Measurements from ENCODE around the gene CREB3L2. TPM values are rescaled to one million over a fixed set of nuclear protein-coding genes. Genes with fewer than 3 reads are reported as not detected.
A peak's percentile ranks its signal among the peaks of the same experiment; 100 is the strongest.

CREB3L2 gene
- total and polyA plus RNA-seq, 4 experiments from 2014 or later, result 6.8 to 41.3 (median 28.3) TPM

- H3K36me3 ChIP-seq (ENCODE audit: insufficient read depth, low read length), result no peaks in the 10 kb centered on the region
- no peak overlapping the region for H3K4me3 ChIP-seq (ENCODE audit: low read length in 2 of 2)
- no peaks in the 10 kb centered on the region for H3K9me3 ChIP-seq (ENCODE audit: control insufficient read depth in 1 of 2, low read length in 2 of 2)
- CTCF ChIA-PET (ENCODE audit: partially characterized antibody), result interaction anchor here (1.7 kb wide), 1 partner anchor 22 kb away, joined by 3 read pairs; no protein-coding TSS in a partner anchor
- no peak overlapping the region for H3K27ac ChIP-seq (ENCODE audit: low read depth, low read length)
- no peaks in the 10 kb centered on the region for H3K27me3 ChIP-seq (ENCODE audit: insufficient read depth, low read length)
- H3K9me3 Mint-ChIP-seq, result peaks cover 0 to 2% (median 0%) of the 10 kb centered on the region in 8 donors
- H3K27ac Mint-ChIP-seq, result peak overlapping the region in 6 of 7 donors; percentile 12 to 79 (median 68)
- peak overlapping the region in 7 of 8 donors; percentile 3 to 70 (median 48) for H3K4me3 Mint-ChIP-seq
- intact Hi-C loops (cut with micrococcal nuclease), result no loop called here
- H3K4me1 ChIP-seq (ENCODE audit: insufficient read depth, low read length), result peaks cover 60% of the 10 kb centered on the region
- H3K4me1 Mint-ChIP-seq, result peaks cover 45 to 85% (median 63%) of the 10 kb centered on the region in 4 donors
- POLR2A ChIA-PET (ENCODE audit: partially characterized antibody), result no interaction called here
- H3K36me3 Mint-ChIP-seq, result peaks cover 7 to 26% of the 10 kb centered on the region in 2 donors
- H3K27me3 Mint-ChIP-seq, result no peaks in the 10 kb centered on the region
- DNase-seq, result peak in 1 of 5 donors; percentile 38
Measured at GRCh38 chr7:137996386-137996851, 5.5 kb downstream of the CREB3L2 start.

GRCh38 chr7:137994216-137994615 lies 7.7 kb downstream of the CREB3L2 start:
- Histone ChIP-seq H3K36me3 (ENCODE audit: insufficient read depth, low read length) (no peaks in the 10 kb centered on the region), H3K4me1 (ENCODE audit: insufficient read depth, low read length) (peaks cover 41% of the 10 kb centered on the region), H3K27me3 (ENCODE audit: insufficient read depth, low read length) (no peaks in the 10 kb centered on the region), H3K27ac (ENCODE audit: low read depth, low read length) (no peak overlapping the region), H3K9me3 (ENCODE audit: control insufficient read depth in 1 of 2, low read length in 2 of 2) (no peaks in the 10 kb centered on the region), H3K4me3 (ENCODE audit: low read length in 2 of 2) (no peak overlapping the region)
- intact Hi-C loops (cut with micrococcal nuclease), result no loop called here
- Mint-ChIP-seq H3K27ac (peak overlapping the region in 1 of 7 donors; percentile 25), H3K27me3 (no peaks in the 10 kb centered on the region), H3K36me3 (peaks cover 3 to 25% of the 10 kb centered on the region in 2 donors), H3K4me1 (peaks cover 27 to 63% (median 42%) of the 10 kb centered on the region in 4 donors), H3K9me3 (peaks cover 0 to 2% (median 0%) of the 10 kb centered on the region in 8 donors), H3K4me3 (no peak overlapping the region)
- no peak for DNase-seq
- CTCF ChIA-PET (ENCODE audit: partially characterized antibody), result interaction anchor here (0.9 to 2.9 kb wide), 7 partner anchors 8 to 90 kb away, joined by 3 to 9 read pairs (median 7); partner anchors contain the start of gene CREB3L2
- POLR2A ChIA-PET (ENCODE audit: partially characterized antibody), result no interaction called here

- Histone ChIP-seq H3K27me3 (ENCODE audit: insufficient read depth, low read length) (no peaks in the 10 kb centered on the region), H3K4me1 (ENCODE audit: insufficient read depth, low read length) (peaks cover 34% of the 10 kb centered on the region), H3K27ac (ENCODE audit: low read depth, low read length) (no peak overlapping the region), H3K4me3 (ENCODE audit: low read length in 2 of 2) (no peak overlapping the region), H3K9me3 (ENCODE audit: control insufficient read depth in 1 of 2, low read length in 2 of 2) (no peaks in the 10 kb centered on the region), H3K36me3 (ENCODE audit: insufficient read depth, low read length) (no peaks in the 10 kb centered on the region)
- Mint-ChIP-seq H3K4me3 (peak overlapping the region in 3 of 8 donors; percentile 13 to 57 (median 35)), H3K36me3 (peaks cover 3 to 18% of the 10 kb centered on the region in 2 donors), H3K27ac (peak overlapping the region in 1 of 7 donors; percentile 21), H3K4me1 (peaks cover 21 to 54% (median 36%) of the 10 kb centered on the region in 4 donors), H3K9me3 (peaks cover 0 to 2% (median 0%) of the 10 kb centered on the region in 8 donors), H3K27me3 (no peaks in the 10 kb centered on the region)
- no peak for DNase-seq
- ChIA-PET CTCF (ENCODE audit: partially characterized antibody) (interaction anchor here (0.9 to 3.2 kb wide), 4 partner anchors 11 to 59 kb away, joined by 3 to 11 read pairs (median 9); no protein-coding TSS in a partner anchor), POLR2A (ENCODE audit: partially characterized antibody) (interaction anchor here (1.6 kb wide), 1 partner anchor 8 kb away, joined by 6 read pairs; the partner anchor contains the start of gene CREB3L2)
- intact Hi-C loops (cut with micrococcal nuclease), result no loop called here
Measured at GRCh38 chr7:137993395-137993743, 8.5 kb downstream of the CREB3L2 start.

GRCh38 chr7:137992550-137993394 lies 9.1 kb downstream of the CREB3L2 start:
- Mint-ChIP-seq H3K4me1 (peaks cover 24 to 48% (median 36%) of the 10 kb centered on the region in 4 donors), H3K27me3 (no peaks in the 10 kb centered on the region), H3K27ac (peak overlapping the region in 5 of 7 donors; percentile 5 to 54 (median 31)), H3K9me3 (peaks cover 0 to 2% (median 0%) of the 10 kb centered on the region in 8 donors), H3K36me3 (peaks cover 4 to 18% of the 10 kb centered on the region in 2 donors), H3K4me3 (peak overlapping the region in 6 of 8 donors; percentile 13 to 77 (median 46))
- Histone ChIP-seq H3K4me1 (ENCODE audit: insufficient read depth, low read length) (peaks cover 28% of the 10 kb centered on the region), H3K27ac (ENCODE audit: low read depth, low read length) (no peak overlapping the region), H3K9me3 (ENCODE audit: control insufficient read depth in 1 of 2, low read length in 2 of 2) (no peaks in the 10 kb centered on the region), H3K27me3 (ENCODE audit: insufficient read depth, low read length) (no peaks in the 10 kb centered on the region), H3K36me3 (ENCODE audit: insufficient read depth, low read length) (no peaks in the 10 kb centered on the region), H3K4me3 (ENCODE audit: low read length in 2 of 2) (no peak overlapping the region)
- POLR2A ChIA-PET (ENCODE audit: partially characterized antibody), result interaction anchor here (1.6 kb wide), 1 partner anchor 9 kb away, joined by 6 read pairs; the partner anchor contains the start of gene CREB3L2
- DNase-seq, result no peak
- CTCF ChIA-PET (ENCODE audit: partially characterized antibody), result interaction anchor here (0.8 to 3.2 kb wide), 6 partner anchors 9 to 93 kb away, joined by 3 to 11 read pairs (median 7); partner anchors contain the start of gene CREB3L2
- intact Hi-C loops (cut with micrococcal nuclease), result no loop called here

- H3K27ac ChIP-seq (ENCODE audit: low read depth, low read length), result no peak overlapping the region
- peaks cover 4 to 18% of the 10 kb centered on the region in 2 donors for H3K36me3 Mint-ChIP-seq
- H3K4me3 Mint-ChIP-seq, result peak overlapping the region in 3 of 8 donors; percentile 5 to 51 (median 33)
- no peak overlapping the region for H3K27ac Mint-ChIP-seq
- CTCF ChIA-PET (ENCODE audit: partially characterized antibody), result interaction anchor here (0.8 to 3.2 kb wide), 7 partner anchors 10 to 93 kb away, joined by 3 to 11 read pairs (median 4); partner anchors contain the start of gene CREB3L2
- no peak overlapping the region for H3K4me3 ChIP-seq (ENCODE audit: low read length in 2 of 2)
- peaks cover 32% of the 10 kb centered on the region for H3K4me1 ChIP-seq (ENCODE audit: insufficient read depth, low read length)
- H3K9me3 Mint-ChIP-seq, result peaks cover 0 to 2% (median 0%) of the 10 kb centered on the region in 8 donors
- H3K27me3 ChIP-seq (ENCODE audit: insufficient read depth, low read length), result no peaks in the 10 kb centered on the region
- intact Hi-C loops (cut with micrococcal nuclease), result no loop called here
- no peaks in the 10 kb centered on the region for H3K36me3 ChIP-seq (ENCODE audit: insufficient read depth, low read length)
- no peak for DNase-seq
- H3K4me1 Mint-ChIP-seq, result peaks cover 28 to 47% (median 36%) of the 10 kb centered on the region in 4 donors
- POLR2A ChIA-PET (ENCODE audit: partially characterized antibody), result interaction anchor here (1.6 kb wide), 1 partner anchor 9 kb away, joined by 6 read pairs; the partner anchor contains the start of gene CREB3L2
- H3K27me3 Mint-ChIP-seq, result no peaks in the 10 kb centered on the region
- no peaks in the 10 kb centered on the region for H3K9me3 ChIP-seq (ENCODE audit: control insufficient read depth in 1 of 2, low read length in 2 of 2)
Measured at GRCh38 chr7:137992104-137992549, 9.8 kb downstream of the CREB3L2 start.

- POLR2A ChIA-PET (ENCODE audit: partially characterized antibody), result interaction anchor here (0.6 kb wide), 1 partner anchor 756 kb away, joined by 4 read pairs; no protein-coding TSS in a partner anchor
- no peaks in the 10 kb centered on the region for H3K27me3 Mint-ChIP-seq
- Histone ChIP-seq H3K27me3 (ENCODE audit: insufficient read depth, low read length) (no peaks in the 10 kb centered on the region), H3K27ac (ENCODE audit: low read depth, low read length) (no peak overlapping the region), H3K36me3 (ENCODE audit: insufficient read depth, low read length) (no peaks in the 10 kb centered on the region), H3K9me3 (ENCODE audit: control insufficient read depth in 1 of 2, low read length in 2 of 2) (no peaks in the 10 kb centered on the region), H3K4me3 (ENCODE audit: low read length in 2 of 2) (no peak overlapping the region), H3K4me1 (ENCODE audit: insufficient read depth, low read length) (peaks cover 18% of the 10 kb centered on the region)
- peaks cover 20 to 37% (median 24%) of the 10 kb centered on the region in 4 donors for H3K4me1 Mint-ChIP-seq
- no peak overlapping the region for H3K4me3 Mint-ChIP-seq
- H3K9me3 Mint-ChIP-seq, result peaks cover 0 to 2% (median 0%) of the 10 kb centered on the region in 8 donors
- peaks cover 1 to 22% of the 10 kb centered on the region in 2 donors for H3K36me3 Mint-ChIP-seq
- intact Hi-C loops (cut with micrococcal nuclease), result no loop called here
- no peak overlapping the region for H3K27ac Mint-ChIP-seq
- no peak for DNase-seq
- CTCF ChIA-PET (ENCODE audit: partially characterized antibody), result interaction anchor here (1.9 to 3.2 kb wide), 2 partner anchors 13 to 19 kb away, joined by 11 to 13 read pairs; partner anchors contain the start of gene CREB3L2
Measured at GRCh38 chr7:137990251-137990941, 11.5 kb downstream of the CREB3L2 start.
